ENCODE results near the gene ELP5. TPM values are rescaled to one million over a fixed set of nuclear protein-coding genes. Genes with fewer than 3 reads are reported as not detected.

Gene ELP5
- total and polyA plus RNA-seq, 10 of the 15 experiments (the other 5 are each of a cell fraction or from before 2014, with no cell fraction given) = 41.1 to 109 (median 77.5) TPM

GRCh38 chr17:7219812-7220592 lies 32.0 kb upstream of the ELP5 start, which contains the start of the genes ACADVL and DLG4 (continued):
- TF ChIP-seq MXI1 (IDR thresholded peaks at IDR 0.05; ENCODE audit: low read depth, low read length) = no peak; the same call in 1 of the 2 replicates
- no peak for TF ChIP-seq ZNF687 (IDR thresholded peaks at IDR 0.05)
- TF ChIP-seq IKZF2 (IDR thresholded peaks at IDR 0.05) = no peak
- TF ChIP-seq POLR2AphosphoS5 (IDR thresholded peaks at IDR 0.05; ENCODE audit: low read length) = peak; percentile 48; the same call in 1 of the 2 replicates
- TF ChIP-seq, protein P1, sequence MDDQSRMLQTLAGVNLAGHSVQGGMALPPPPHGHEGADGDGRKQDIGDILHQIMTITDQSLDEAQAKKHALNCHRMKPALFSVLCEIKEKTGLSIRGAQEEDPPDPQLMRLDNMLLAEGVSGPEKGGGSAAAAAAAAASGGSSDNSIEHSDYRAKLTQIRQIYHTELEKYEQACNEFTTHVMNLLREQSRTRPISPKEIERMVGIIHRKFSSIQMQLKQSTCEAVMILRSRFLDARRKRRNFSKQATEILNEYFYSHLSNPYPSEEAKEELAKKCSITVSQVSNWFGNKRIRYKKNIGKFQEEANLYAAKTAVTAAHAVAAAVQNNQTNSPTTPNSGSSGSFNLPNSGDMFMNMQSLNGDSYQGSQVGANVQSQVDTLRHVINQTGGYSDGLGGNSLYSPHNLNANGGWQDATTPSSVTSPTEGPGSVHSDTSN (IDR thresholded peaks at IDR 0.05; ENCODE audit: insufficient replicate concordance, low read depth, low read length) = no peak
- peak; percentile 79 for TF ChIP-seq CREM (IDR thresholded peaks at IDR 0.05; ENCODE audit: low read depth)
- TF ChIP-seq FOXM1 (IDR thresholded peaks at IDR 0.05; ENCODE audit: low read depth, low read length) = no peak
- no peak; the same call in 1 of the 2 replicates for TF ChIP-seq CBFB (IDR thresholded peaks at IDR 0.05; ENCODE audit: low read depth)
- no peak for TF ChIP-seq JUNB (IDR thresholded peaks at IDR 0.05)
- no peak for TF ChIP-seq ZBTB40 (IDR thresholded peaks at IDR 0.05; ENCODE audit: borderline replicate concordance)
- no peak; the same call in 1 of the 2 replicates for TF ChIP-seq RUNX3 (IDR thresholded peaks at IDR 0.05; ENCODE audit: low read length)
- 0 out of 2 replicates have a peak, but pooled peaks have one; percentile 4 for TF ChIP-seq SMARCA5 (IDR thresholded peaks at IDR 0.05)
- TF ChIP-seq PAX8 (IDR thresholded peaks at IDR 0.05) = no peak
- TF ChIP-seq ZNF274 (IDR thresholded peaks at IDR 0.05; ENCODE audit: insufficient read depth, insufficient read length) = no peak
- TF ChIP-seq, protein P2, sequence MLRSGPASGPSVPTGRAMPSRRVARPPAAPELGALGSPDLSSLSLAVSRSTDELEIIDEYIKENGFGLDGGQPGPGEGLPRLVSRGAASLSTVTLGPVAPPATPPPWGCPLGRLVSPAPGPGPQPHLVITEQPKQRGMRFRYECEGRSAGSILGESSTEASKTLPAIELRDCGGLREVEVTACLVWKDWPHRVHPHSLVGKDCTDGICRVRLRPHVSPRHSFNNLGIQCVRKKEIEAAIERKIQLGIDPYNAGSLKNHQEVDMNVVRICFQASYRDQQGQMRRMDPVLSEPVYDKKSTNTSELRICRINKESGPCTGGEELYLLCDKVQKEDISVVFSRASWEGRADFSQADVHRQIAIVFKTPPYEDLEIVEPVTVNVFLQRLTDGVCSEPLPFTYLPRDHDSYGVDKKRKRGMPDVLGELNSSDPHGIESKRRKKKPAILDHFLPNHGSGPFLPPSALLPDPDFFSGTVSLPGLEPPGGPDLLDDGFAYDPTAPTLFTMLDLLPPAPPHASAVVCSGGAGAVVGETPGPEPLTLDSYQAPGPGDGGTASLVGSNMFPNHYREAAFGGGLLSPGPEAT (IDR thresholded peaks at IDR 0.05; ENCODE audit: low read depth) = no peak
- peak; percentile 5; the same call in 1 of the 2 replicates for TF ChIP-seq SPI1 (IDR thresholded peaks at IDR 0.05; ENCODE audit: borderline replicate concordance, insufficient read depth, low read depth, low read length)
- TF ChIP-seq POLR2AphosphoS2 (IDR thresholded peaks at IDR 0.05; ENCODE audit: low read depth, low read length) = no peak; the same call in 1 of the 2 replicates
- peak; percentile 28; the same call in 1 of the 2 replicates for TF ChIP-seq PML (IDR thresholded peaks at IDR 0.05; ENCODE audit: low read length)
- TF ChIP-seq SREBF1 (IDR thresholded peaks at IDR 0.05; ENCODE audit: low read length) = no peak; the same call in 1 of the 2 replicates
- no peak for TF ChIP-seq CBX5 (IDR thresholded peaks at IDR 0.05; ENCODE audit: low read depth)
